Measurements from ENCODE around the gene DNAJB8.

DNAJB8 gene

DNA sequence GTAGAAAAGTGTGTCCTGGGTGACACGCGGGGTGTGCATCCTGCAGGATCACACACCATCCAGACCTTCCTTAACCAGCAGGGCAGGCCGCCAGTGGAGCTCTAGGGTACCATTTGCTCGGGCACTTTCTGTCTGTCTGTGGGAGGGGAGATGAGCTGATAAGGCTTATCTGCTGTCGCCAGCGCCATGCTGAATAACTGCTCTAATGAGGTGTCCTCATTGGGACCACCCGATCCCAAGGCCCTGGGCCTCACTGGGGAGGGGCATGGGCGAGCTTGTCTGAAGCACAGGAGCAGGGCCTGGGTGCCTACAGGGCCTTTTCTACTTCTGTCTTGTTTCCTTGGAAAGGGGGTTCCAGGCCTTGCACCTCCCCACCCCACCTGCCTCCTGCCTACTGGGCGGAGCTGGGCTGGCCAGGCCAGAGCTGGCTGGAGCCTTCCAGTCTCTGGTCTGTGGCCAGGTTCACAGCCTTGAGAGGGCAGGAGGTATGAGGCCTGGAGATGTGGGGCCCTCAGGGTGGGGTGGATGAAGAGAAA lies 28.8 kb upstream of the DNAJB8 start:
- TF ChIP-seq NFIC (IDR thresholded peaks at IDR 0.05) (no peak), TCF12 (IDR thresholded peaks at IDR 0.05; ENCODE audit: low read depth) (no peak), CREB1 (IDR thresholded peaks at IDR 0.05; ENCODE audit: low read depth) (no peak), RAD21 (IDR thresholded peaks at IDR 0.05; ENCODE audit: low read depth) (no peak), YY1 (IDR thresholded peaks at IDR 0.05; ENCODE audit: low read depth) (no peak), ZBTB7A (IDR thresholded peaks at IDR 0.05; ENCODE audit: low read depth) (no peak)
- TF ChIP-seq, protein P1, sequence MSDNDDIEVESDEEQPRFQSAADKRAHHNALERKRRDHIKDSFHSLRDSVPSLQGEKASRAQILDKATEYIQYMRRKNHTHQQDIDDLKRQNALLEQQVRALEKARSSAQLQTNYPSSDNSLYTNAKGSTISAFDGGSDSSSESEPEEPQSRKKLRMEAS (IDR thresholded peaks at IDR 0.05) = no peak

DNA sequence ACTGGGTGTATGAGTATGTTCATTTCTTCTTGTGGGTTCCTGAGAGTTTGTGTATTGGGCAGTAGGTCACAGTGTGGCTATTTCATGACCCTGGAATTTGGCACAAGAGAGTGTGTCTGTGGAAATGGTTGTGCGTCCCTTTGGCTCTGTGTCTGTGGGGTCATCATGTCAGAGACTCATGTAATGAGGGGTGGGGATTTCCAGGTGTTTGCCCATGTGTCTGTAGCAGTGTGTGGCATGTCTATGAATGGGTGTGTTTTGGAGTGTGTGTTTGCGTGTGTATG lies 27.6 kb upstream of the DNAJB8 start:
- TF ChIP-seq EP300 (IDR thresholded peaks at IDR 0.05; ENCODE audit: borderline replicate concordance) (no peak), TCF12 (IDR thresholded peaks at IDR 0.05; ENCODE audit: low read depth) (no peak), TEAD4 (IDR thresholded peaks at IDR 0.05) (no peak), FOXM1 (IDR thresholded peaks at IDR 0.05; ENCODE audit: borderline replicate concordance, low read depth) (no peak), TAF1 (IDR thresholded peaks at IDR 0.05; ENCODE audit: low read depth) (no peak), CEBPB (IDR thresholded peaks at IDR 0.05) (no peak), ZBTB7A (IDR thresholded peaks at IDR 0.05; ENCODE audit: low read depth) (no peak), EGR1 (IDR thresholded peaks at IDR 0.05) (no peak), CREB1 (IDR thresholded peaks at IDR 0.05; ENCODE audit: low read depth) (no peak), RAD21 (IDR thresholded peaks at IDR 0.05; ENCODE audit: low read depth) (no peak), NFIC (IDR thresholded peaks at IDR 0.05) (no peak), YY1 (IDR thresholded peaks at IDR 0.05; ENCODE audit: low read depth) (no peak)
- TF ChIP-seq, protein P2, sequence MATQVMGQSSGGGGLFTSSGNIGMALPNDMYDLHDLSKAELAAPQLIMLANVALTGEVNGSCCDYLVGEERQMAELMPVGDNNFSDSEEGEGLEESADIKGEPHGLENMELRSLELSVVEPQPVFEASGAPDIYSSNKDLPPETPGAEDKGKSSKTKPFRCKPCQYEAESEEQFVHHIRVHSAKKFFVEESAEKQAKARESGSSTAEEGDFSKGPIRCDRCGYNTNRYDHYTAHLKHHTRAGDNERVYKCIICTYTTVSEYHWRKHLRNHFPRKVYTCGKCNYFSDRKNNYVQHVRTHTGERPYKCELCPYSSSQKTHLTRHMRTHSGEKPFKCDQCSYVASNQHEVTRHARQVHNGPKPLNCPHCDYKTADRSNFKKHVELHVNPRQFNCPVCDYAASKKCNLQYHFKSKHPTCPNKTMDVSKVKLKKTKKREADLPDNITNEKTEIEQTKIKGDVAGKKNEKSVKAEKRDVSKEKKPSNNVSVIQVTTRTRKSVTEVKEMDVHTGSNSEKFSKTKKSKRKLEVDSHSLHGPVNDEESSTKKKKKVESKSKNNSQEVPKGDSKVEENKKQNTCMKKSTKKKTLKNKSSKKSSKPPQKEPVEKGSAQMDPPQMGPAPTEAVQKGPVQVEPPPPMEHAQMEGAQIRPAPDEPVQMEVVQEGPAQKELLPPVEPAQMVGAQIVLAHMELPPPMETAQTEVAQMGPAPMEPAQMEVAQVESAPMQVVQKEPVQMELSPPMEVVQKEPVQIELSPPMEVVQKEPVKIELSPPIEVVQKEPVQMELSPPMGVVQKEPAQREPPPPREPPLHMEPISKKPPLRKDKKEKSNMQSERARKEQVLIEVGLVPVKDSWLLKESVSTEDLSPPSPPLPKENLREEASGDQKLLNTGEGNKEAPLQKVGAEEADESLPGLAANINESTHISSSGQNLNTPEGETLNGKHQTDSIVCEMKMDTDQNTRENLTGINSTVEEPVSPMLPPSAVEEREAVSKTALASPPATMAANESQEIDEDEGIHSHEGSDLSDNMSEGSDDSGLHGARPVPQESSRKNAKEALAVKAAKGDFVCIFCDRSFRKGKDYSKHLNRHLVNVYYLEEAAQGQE (IDR thresholded peaks at IDR 0.05; ENCODE audit: low read depth) = no peak
- TF ChIP-seq, protein P1 (IDR thresholded peaks at IDR 0.05) = no peak
- TF ChIP-seq, protein P3, sequence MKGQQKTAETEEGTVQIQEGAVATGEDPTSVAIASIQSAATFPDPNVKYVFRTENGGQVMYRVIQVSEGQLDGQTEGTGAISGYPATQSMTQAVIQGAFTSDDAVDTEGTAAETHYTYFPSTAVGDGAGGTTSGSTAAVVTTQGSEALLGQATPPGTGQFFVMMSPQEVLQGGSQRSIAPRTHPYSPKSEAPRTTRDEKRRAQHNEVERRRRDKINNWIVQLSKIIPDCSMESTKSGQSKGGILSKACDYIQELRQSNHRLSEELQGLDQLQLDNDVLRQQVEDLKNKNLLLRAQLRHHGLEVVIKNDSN (IDR thresholded peaks at IDR 0.05) = no peak

DNA sequence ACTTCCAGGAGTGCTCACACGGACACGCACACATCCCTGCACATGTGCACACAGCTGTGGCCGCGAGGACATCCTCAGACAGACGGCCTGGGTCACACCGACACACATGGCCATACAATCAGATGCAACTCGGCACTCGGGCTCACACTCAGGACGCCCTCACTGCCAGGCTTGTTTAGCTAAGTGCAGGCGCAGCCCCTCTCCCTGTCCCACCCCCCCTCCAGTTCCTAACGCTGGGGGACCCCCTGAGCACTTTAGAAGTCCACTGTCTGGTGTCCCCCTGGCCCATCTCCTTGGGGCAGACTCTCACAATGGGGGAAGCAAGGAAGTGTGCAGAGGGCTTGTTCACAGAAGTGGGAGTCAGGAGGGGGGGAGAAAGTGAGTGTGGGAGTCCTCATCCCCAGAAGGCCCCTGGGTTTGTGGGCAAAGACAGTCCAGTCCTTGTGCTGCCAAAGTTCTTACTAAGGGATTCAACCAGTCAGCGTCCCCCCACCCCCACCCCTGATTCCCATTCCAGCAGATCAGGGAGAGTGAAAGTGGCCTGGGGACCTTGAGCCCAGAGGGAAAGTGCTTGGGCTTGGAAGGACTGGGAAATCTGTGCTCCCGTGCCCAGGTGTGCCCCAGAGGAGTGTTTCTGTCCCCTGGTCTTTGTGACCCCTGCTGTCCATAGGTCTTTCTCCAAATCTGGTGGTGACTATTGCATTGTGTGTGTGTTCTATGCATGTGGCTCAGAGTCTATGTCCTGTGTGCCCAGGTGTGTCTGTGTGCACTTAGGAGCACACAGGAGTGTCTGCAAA lies 27.1 kb upstream of the DNAJB8 start:
- no peak for TF ChIP-seq EP300 (IDR thresholded peaks at IDR 0.05; ENCODE audit: borderline replicate concordance)
- TF ChIP-seq NFIC (IDR thresholded peaks at IDR 0.05) = no peak
- no peak for TF ChIP-seq TCF12 (IDR thresholded peaks at IDR 0.05; ENCODE audit: low read depth)
- TF ChIP-seq, protein P2 (IDR thresholded peaks at IDR 0.05; ENCODE audit: low read depth) = no peak
- TF ChIP-seq, protein P1 (IDR thresholded peaks at IDR 0.05) = no peak
- TF ChIP-seq TAF1 (IDR thresholded peaks at IDR 0.05; ENCODE audit: low read depth) = no peak
- no peak for TF ChIP-seq YY1 (IDR thresholded peaks at IDR 0.05; ENCODE audit: low read depth)
- TF ChIP-seq FOXM1 (IDR thresholded peaks at IDR 0.05; ENCODE audit: borderline replicate concordance, low read depth) = no peak
- no peak for TF ChIP-seq EGR1 (IDR thresholded peaks at IDR 0.05)
- no peak for TF ChIP-seq CEBPB (IDR thresholded peaks at IDR 0.05)
- TF ChIP-seq RAD21 (IDR thresholded peaks at IDR 0.05; ENCODE audit: low read depth) = no peak
- TF ChIP-seq TEAD4 (IDR thresholded peaks at IDR 0.05) = no peak
- no peak for TF ChIP-seq CREB1 (IDR thresholded peaks at IDR 0.05; ENCODE audit: low read depth)
- TF ChIP-seq ZBTB7A (IDR thresholded peaks at IDR 0.05; ENCODE audit: low read depth) = no peak
- TF ChIP-seq, protein P3 (IDR thresholded peaks at IDR 0.05) = no peak

DNA sequence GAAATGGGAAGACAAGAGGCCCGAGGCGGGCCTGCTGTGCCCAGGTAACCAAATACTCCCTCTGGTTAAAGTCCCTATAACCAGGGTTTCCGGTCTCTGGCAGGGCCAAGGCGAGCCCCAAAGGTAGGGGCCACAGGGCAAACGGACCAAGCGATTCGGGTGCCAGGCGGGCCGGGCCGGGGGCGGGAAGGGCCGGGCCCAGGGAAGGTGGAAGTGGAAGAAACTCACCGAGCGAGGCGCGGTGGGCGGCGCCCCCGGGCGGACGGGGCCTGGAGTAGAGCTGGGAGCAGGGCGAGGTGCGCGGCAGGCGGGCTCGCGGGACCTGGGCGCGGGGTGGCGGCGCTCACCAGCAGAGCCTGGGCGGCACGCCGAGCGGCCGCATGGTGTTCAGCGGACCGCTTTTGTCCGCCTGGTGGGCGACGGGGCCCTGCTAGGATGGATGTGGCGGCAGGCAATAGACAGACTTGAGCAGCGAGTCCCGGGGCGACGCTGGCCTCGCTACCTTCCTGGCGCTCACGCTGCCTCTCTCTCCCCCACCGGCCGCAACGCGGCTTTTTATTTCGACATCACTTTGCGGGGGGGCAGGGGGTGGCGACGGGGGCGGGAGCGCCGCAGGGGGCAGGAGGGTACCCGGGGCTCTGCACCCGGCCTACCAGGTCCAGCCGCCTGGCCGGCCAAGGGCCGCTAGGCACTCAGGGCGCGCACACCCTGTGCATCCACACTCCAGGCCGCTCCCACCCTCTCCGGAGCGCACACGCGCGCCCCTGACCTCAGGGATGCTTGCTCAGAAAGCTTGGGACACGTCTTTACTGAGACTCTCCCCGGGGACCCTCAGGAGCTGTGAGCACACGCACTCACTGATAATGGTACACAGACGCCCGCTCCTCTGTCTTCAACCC lies 26.2 kb upstream of the DNAJB8 start, which contains the start of gene GATA2:
Gene GATA2, minus strand, starts transcription at position 531 of the 899 bp plus-strand sequence. CDS start 6,170 bp downstream, outside the sequence.
- TF ChIP-seq ZBTB7A (IDR thresholded peaks at IDR 0.05; ENCODE audit: low read depth) = no peak
- no peak for TF ChIP-seq TAF1 (IDR thresholded peaks at IDR 0.05; ENCODE audit: low read depth)
- TF ChIP-seq TCF12 (IDR thresholded peaks at IDR 0.05; ENCODE audit: low read depth) = no peak
- TF ChIP-seq EP300 (IDR thresholded peaks at IDR 0.05; ENCODE audit: borderline replicate concordance) = no peak
- no peak for TF ChIP-seq NFIC (IDR thresholded peaks at IDR 0.05)
- TF ChIP-seq RAD21 (IDR thresholded peaks at IDR 0.05; ENCODE audit: low read depth) = no peak
- TF ChIP-seq, protein P2 (IDR thresholded peaks at IDR 0.05; ENCODE audit: low read depth) = no peak
- no peak for TF ChIP-seq CEBPB (IDR thresholded peaks at IDR 0.05)
- no peak for TF ChIP-seq YY1 (IDR thresholded peaks at IDR 0.05; ENCODE audit: low read depth)
- no peak for TF ChIP-seq CREB1 (IDR thresholded peaks at IDR 0.05; ENCODE audit: low read depth)
- TF ChIP-seq, protein P1 (IDR thresholded peaks at IDR 0.05) = no peak
- TF ChIP-seq, protein P3 (IDR thresholded peaks at IDR 0.05) = no peak

Data from Ishikawa (cell line).